Measurements from ENCODE around the gene RBM20. TPM values are rescaled to one million over a fixed set of nuclear protein-coding genes. Genes with fewer than 3 reads are reported as not detected.

Gene RBM20
- total and polyA plus RNA-seq, 2 experiments from 2014 or later: 0.05 to 0.17 TPM

- TF ChIP-seq STAT1 (IDR thresholded peaks at IDR 0.05; ENCODE audit: unreplicated experiment): no peak
- no peak for TF ChIP-seq EZH2phosphoT487 (IDR thresholded peaks at IDR 0.05; ENCODE audit: unreplicated experiment)
- TF ChIP-seq, protein P1, sequence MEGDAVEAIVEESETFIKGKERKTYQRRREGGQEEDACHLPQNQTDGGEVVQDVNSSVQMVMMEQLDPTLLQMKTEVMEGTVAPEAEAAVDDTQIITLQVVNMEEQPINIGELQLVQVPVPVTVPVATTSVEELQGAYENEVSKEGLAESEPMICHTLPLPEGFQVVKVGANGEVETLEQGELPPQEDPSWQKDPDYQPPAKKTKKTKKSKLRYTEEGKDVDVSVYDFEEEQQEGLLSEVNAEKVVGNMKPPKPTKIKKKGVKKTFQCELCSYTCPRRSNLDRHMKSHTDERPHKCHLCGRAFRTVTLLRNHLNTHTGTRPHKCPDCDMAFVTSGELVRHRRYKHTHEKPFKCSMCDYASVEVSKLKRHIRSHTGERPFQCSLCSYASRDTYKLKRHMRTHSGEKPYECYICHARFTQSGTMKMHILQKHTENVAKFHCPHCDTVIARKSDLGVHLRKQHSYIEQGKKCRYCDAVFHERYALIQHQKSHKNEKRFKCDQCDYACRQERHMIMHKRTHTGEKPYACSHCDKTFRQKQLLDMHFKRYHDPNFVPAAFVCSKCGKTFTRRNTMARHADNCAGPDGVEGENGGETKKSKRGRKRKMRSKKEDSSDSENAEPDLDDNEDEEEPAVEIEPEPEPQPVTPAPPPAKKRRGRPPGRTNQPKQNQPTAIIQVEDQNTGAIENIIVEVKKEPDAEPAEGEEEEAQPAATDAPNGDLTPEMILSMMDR (conservative IDR thresholded peaks at IDR 0.05; ENCODE audit: low read depth in 2 of 2): no peak
- TF ChIP-seq, protein P2, sequence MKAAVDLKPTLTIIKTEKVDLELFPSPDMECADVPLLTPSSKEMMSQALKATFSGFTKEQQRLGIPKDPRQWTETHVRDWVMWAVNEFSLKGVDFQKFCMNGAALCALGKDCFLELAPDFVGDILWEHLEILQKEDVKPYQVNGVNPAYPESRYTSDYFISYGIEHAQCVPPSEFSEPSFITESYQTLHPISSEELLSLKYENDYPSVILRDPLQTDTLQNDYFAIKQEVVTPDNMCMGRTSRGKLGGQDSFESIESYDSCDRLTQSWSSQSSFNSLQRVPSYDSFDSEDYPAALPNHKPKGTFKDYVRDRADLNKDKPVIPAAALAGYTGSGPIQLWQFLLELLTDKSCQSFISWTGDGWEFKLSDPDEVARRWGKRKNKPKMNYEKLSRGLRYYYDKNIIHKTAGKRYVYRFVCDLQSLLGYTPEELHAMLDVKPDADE (IDR thresholded peaks at IDR 0.05): no peak
- no peak for TF ChIP-seq ZNF331 (CRISPR knock-in tag; IDR thresholded peaks at IDR 0.05; ENCODE audit: low read depth)
- TF ChIP-seq JUNB (IDR thresholded peaks at IDR 0.05; ENCODE audit: unreplicated experiment): no peak
- TF ChIP-seq, protein P3, sequence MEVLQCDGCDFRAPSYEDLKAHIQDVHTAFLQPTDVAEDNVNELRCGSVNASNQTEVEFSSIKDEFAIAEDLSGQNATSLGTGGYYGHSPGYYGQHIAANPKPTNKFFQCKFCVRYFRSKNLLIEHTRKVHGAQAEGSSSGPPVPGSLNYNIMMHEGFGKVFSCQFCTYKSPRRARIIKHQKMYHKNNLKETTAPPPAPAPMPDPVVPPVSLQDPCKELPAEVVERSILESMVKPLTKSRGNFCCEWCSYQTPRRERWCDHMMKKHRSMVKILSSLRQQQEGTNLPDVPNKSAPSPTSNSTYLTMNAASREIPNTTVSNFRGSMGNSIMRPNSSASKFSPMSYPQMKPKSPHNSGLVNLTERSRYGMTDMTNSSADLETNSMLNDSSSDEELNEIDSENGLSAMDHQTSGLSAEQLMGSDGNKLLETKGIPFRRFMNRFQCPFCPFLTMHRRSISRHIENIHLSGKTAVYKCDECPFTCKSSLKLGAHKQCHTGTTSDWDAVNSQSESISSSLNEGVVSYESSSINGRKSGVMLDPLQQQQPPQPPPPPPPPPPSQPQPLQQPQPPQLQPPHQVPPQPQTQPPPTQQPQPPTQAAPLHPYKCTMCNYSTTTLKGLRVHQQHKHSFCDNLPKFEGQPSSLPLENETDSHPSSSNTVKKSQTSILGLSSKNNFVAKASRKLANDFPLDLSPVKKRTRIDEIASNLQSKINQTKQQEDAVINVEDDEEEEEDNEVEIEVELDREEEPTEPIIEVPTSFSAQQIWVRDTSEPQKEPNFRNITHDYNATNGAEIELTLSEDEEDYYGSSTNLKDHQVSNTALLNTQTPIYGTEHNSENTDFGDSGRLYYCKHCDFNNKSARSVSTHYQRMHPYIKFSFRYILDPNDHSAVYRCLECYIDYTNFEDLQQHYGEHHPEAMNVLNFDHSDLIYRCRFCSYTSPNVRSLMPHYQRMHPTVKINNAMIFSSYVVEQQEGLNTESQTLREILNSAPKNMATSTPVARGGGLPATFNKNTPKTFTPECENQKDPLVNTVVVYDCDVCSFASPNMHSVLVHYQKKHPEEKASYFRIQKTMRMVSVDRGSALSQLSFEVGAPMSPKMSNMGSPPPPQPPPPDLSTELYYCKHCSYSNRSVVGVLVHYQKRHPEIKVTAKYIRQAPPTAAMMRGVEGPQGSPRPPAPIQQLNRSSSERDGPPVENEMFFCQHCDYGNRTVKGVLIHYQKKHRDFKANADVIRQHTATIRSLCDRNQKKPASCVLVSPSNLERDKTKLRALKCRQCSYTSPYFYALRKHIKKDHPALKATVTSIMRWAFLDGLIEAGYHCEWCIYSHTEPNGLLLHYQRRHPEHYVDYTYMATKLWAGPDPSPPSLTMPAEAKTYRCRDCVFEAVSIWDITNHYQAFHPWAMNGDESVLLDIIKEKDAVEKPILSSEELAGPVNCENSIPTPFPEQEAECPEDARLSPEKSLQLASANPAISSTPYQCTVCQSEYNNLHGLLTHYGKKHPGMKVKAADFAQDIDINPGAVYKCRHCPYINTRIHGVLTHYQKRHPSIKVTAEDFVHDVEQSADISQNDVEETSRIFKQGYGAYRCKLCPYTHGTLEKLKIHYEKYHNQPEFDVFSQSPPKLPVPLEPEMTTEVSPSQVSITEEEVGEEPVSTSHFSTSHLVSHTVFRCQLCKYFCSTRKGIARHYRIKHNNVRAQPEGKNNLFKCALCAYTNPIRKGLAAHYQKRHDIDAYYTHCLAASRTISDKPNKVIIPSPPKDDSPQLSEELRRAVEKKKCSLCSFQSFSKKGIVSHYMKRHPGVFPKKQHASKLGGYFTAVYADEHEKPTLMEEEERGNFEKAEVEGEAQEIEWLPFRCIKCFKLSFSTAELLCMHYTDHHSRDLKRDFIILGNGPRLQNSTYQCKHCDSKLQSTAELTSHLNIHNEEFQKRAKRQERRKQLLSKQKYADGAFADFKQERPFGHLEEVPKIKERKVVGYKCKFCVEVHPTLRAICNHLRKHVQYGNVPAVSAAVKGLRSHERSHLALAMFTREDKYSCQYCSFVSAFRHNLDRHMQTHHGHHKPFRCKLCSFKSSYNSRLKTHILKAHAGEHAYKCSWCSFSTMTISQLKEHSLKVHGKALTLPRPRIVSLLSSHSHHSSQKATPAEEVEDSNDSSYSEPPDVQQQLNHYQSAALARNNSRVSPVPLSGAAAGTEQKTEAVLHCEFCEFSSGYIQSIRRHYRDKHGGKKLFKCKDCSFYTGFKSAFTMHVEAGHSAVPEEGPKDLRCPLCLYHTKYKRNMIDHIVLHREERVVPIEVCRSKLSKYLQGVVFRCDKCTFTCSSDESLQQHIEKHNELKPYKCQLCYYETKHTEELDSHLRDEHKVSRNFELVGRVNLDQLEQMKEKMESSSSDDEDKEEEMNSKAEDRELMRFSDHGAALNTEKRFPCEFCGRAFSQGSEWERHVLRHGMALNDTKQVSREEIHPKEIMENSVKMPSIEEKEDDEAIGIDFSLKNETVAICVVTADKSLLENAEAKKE (CRISPR knock-in tag; IDR thresholded peaks at IDR 0.05): no peak
- TF ChIP-seq EZH2 (IDR thresholded peaks at IDR 0.05; ENCODE audit: low read depth, unreplicated experiment): no peak
- TF ChIP-seq, protein P4, sequence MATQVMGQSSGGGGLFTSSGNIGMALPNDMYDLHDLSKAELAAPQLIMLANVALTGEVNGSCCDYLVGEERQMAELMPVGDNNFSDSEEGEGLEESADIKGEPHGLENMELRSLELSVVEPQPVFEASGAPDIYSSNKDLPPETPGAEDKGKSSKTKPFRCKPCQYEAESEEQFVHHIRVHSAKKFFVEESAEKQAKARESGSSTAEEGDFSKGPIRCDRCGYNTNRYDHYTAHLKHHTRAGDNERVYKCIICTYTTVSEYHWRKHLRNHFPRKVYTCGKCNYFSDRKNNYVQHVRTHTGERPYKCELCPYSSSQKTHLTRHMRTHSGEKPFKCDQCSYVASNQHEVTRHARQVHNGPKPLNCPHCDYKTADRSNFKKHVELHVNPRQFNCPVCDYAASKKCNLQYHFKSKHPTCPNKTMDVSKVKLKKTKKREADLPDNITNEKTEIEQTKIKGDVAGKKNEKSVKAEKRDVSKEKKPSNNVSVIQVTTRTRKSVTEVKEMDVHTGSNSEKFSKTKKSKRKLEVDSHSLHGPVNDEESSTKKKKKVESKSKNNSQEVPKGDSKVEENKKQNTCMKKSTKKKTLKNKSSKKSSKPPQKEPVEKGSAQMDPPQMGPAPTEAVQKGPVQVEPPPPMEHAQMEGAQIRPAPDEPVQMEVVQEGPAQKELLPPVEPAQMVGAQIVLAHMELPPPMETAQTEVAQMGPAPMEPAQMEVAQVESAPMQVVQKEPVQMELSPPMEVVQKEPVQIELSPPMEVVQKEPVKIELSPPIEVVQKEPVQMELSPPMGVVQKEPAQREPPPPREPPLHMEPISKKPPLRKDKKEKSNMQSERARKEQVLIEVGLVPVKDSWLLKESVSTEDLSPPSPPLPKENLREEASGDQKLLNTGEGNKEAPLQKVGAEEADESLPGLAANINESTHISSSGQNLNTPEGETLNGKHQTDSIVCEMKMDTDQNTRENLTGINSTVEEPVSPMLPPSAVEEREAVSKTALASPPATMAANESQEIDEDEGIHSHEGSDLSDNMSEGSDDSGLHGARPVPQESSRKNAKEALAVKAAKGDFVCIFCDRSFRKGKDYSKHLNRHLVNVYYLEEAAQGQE (IDR thresholded peaks at IDR 0.05; ENCODE audit: unreplicated experiment): no peak
- no peak for TF ChIP-seq NANOG (IDR thresholded peaks at IDR 0.05; ENCODE audit: borderline replicate concordance)
- no peak for TF ChIP-seq CREB1 (CRISPR knock-in tag; IDR thresholded peaks at IDR 0.05; ENCODE audit: low read depth)
- no peak for TF ChIP-seq ZNF114 (CRISPR knock-in tag; IDR thresholded peaks at IDR 0.05)
- TF ChIP-seq POLR2AphosphoS5 (IDR thresholded peaks at IDR 0.05; ENCODE audit: low read depth): no peak
- no peak overlapping the region for H3K4me3 Mint-ChIP-seq
- Histone ChIP-seq H3K4me1 (ENCODE audit: insufficient read depth) (peaks cover 15% of the 10 kb centered on the region), H3K9me2 (ENCODE audit: insufficient read depth) (no peaks in the 10 kb centered on the region), H3K36me3 (ENCODE audit: insufficient read depth) (no peaks in the 10 kb centered on the region), H3K27me3 (ENCODE audit: insufficient read depth) (no peaks in the 10 kb centered on the region), H2AFZ (no peak overlapping the region), H4K20me1 (replicated peaks; ENCODE audit: insufficient read depth) (no peaks in the 10 kb centered on the region), H3K4me3 (no peak overlapping the region), H3K79me2 (replicated peaks; ENCODE audit: insufficient read depth) (no peaks in the 10 kb centered on the region), H3K4me2 (no peak overlapping the region), H3K27ac (ENCODE audit: low read depth) (no peak overlapping the region), H3F3A (replicated peaks; ENCODE audit: low read depth) (0 out of 2 replicates have a peak, but pooled peaks cover 6% of the 10 kb centered on the region)
- H3K4me1 Mint-ChIP-seq: peaks cover 40% of the 10 kb centered on the region
- H3K36me3 Mint-ChIP-seq (ENCODE audit: low read depth): no peaks in the 10 kb centered on the region
- peaks cover 4% of the 10 kb centered on the region for H3K27me3 Mint-ChIP-seq (ENCODE audit: insufficient read depth, low read depth, poor library complexity)
- no peak for ATAC-seq
- H3K9me3 Mint-ChIP-seq: no peaks in the 10 kb centered on the region
- no peak overlapping the region for H3K27ac Mint-ChIP-seq
- no peak for DNase-seq (ENCODE audit: low spot score)
Measured at GRCh38 chr10:110680273-110681020, 36.3 kb downstream of the RBM20 start.

Data from GM23338 (cell line).